ENCODE results near the gene MN1.

The MN1 gene

DNA sequence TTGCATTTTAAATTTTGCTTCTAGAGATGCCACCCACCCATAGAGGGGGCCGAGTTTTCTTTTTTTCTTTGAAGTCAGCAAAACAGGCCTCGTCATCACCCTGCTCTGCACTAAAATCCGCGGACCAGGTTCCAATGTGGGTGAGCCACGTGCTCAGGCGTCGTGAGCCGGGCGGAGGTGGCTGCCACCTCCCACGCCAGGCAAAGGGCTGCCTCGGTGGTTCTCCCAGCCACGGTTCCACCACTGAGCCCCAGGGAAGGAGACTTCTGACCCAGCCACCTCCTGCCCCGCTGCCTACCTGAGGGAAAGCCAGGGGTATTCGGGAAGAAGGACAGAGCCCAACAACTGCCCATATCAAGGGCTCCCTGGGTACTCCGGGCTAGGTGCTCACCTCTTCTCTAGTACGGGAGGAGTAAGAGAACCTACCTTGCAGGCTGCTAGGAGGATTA, 45.3 kb downstream of the MN1 start:
- ChIA-PET CTCF (no interaction called here), POLR2A (no interaction called here)
- no peak for DNase-seq (ENCODE audit: extremely low spot score)
- TF ChIP-seq, protein P1, sequence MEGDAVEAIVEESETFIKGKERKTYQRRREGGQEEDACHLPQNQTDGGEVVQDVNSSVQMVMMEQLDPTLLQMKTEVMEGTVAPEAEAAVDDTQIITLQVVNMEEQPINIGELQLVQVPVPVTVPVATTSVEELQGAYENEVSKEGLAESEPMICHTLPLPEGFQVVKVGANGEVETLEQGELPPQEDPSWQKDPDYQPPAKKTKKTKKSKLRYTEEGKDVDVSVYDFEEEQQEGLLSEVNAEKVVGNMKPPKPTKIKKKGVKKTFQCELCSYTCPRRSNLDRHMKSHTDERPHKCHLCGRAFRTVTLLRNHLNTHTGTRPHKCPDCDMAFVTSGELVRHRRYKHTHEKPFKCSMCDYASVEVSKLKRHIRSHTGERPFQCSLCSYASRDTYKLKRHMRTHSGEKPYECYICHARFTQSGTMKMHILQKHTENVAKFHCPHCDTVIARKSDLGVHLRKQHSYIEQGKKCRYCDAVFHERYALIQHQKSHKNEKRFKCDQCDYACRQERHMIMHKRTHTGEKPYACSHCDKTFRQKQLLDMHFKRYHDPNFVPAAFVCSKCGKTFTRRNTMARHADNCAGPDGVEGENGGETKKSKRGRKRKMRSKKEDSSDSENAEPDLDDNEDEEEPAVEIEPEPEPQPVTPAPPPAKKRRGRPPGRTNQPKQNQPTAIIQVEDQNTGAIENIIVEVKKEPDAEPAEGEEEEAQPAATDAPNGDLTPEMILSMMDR (IDR thresholded peaks at IDR 0.05; ENCODE audit: control extremely low read depth, extremely low read depth, low read depth, missing control alignments) = no peak

DNA sequence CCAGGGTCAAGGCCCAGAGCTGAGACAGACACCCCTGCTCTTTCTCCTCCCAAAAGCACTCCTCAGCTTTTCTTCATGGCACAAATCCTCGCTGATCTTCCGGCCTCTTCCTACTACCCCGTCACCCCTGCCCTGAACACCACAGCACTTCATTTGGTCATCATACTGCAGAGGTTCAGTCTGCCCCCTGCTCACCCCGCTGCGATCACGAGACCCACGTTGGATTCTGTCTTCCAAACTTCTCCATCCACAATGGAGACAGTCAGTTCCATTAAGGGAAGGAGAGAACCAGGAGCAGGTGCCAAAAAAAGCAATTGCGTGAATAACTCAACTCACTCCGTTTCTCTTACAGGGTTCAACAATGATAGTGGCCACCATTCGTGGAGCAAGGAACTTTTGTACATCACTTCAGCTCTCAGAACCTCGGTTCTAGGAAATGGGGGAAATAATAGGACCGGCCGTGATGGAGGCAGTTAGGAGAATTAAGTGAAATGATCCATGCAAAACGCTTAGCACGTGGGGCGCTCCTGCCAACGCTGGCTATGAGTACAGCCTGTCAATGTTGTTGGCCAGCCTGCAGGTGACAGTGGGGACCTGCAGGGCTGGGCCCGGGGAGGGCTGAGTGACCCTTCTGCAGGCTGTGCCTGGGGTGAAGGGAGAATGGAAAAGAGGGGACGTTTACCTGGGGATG, 45.9 kb downstream of the MN1 start:
- ChIA-PET POLR2A (no interaction called here), CTCF (no interaction called here)
- no peak for DNase-seq (ENCODE audit: extremely low spot score)
- TF ChIP-seq, protein P1 (IDR thresholded peaks at IDR 0.05; ENCODE audit: control extremely low read depth, extremely low read depth, low read depth, missing control alignments) = no peak

GRCh38 chr22:27754888-27755480, 46.6 kb downstream of the MN1 start:
- ChIA-PET CTCF (no interaction called here), POLR2A (no interaction called here)
- no peak for DNase-seq (ENCODE audit: extremely low spot score)
- TF ChIP-seq, protein P1 (IDR thresholded peaks at IDR 0.05; ENCODE audit: control extremely low read depth, extremely low read depth, low read depth, missing control alignments) = no peak

- TF ChIP-seq, protein P1 (IDR thresholded peaks at IDR 0.05; ENCODE audit: control extremely low read depth, extremely low read depth, low read depth, missing control alignments) = no peak
- no peak for DNase-seq (ENCODE audit: extremely low spot score)
- ChIA-PET CTCF (no interaction called here), POLR2A (no interaction called here)
Observed at GRCh38 chr22:27754247-27754887, 47.2 kb downstream of the MN1 start.

GRCh38 chr22:27752771-27753170, 48.8 kb downstream of the MN1 start:
- DNase-seq (ENCODE audit: extremely low spot score) = no peak
- POLR2A ChIA-PET = no interaction called here
- CTCF ChIA-PET = no interaction called here
- TF ChIP-seq, protein P1 (IDR thresholded peaks at IDR 0.05; ENCODE audit: control extremely low read depth, extremely low read depth, low read depth, missing control alignments) = no peak

DNA sequence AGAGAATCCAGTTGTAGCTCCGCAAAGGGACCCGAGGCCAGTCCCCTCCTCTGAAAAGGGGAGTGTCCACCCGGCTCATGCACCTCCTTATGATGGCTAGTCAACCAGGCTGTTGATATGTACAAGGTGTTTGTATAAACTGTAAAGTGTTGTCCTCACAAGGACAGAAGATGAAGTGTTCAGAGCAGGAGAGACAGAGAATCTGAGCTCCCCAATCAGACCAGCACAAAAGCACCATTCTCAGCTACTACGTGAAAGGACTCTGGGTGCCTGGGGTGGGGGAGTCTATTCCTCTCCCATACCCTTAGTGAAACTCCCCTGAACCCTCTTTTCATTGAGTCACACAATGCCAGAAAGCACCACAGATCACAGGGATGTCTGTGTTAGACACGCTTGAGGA, 49.4 kb downstream of the MN1 start:
- POLR2A ChIA-PET = no interaction called here
- CTCF ChIA-PET = no interaction called here
- DNase-seq (ENCODE audit: extremely low spot score) = no peak
- TF ChIP-seq, protein P1 (IDR thresholded peaks at IDR 0.05; ENCODE audit: control extremely low read depth, extremely low read depth, low read depth, missing control alignments) = no peak

All from GM10248 (cell line).